ENCODE results near the gene MYO5A.
A peak's percentile ranks its signal among the peaks of the same experiment; 100 is the strongest.

MYO5A gene

GRCh38 chr15:52532427-52532826 is 3.7 kb upstream of the MYO5A start:
- DNase-seq (ENCODE audit: low spot score), result no peak
- TF ChIP-seq CTCF (IDR thresholded peaks at IDR 0.05; ENCODE audit: extremely low read depth, insufficient read depth, missing control alignments), result no peak
- in situ Hi-C loops (cut with MboI; ENCODE audit: low pct_unique_long_range_greater_than_20kb, low sequenced_read_pairs, unreplicated experiment), result no loop called here

GRCh38 chr15:52529940-52530339 is 1.3 kb upstream of the MYO5A start:
- DNase-seq (ENCODE audit: low spot score), result no peak
- in situ Hi-C loops (cut with MboI; ENCODE audit: low pct_unique_long_range_greater_than_20kb, low sequenced_read_pairs, unreplicated experiment), result no loop called here
- no peak for TF ChIP-seq CTCF (IDR thresholded peaks at IDR 0.05; ENCODE audit: extremely low read depth, insufficient read depth, missing control alignments)

- TF ChIP-seq CTCF (IDR thresholded peaks at IDR 0.05; ENCODE audit: extremely low read depth, insufficient read depth, missing control alignments), result no peak
- no peak for DNase-seq (ENCODE audit: low spot score)
- in situ Hi-C loops (cut with MboI; ENCODE audit: low pct_unique_long_range_greater_than_20kb, low sequenced_read_pairs, unreplicated experiment), result no loop called here
These were observed 753 bp upstream of the MYO5A start for GRCh38 chr15:52529341-52529924.

GRCh38 chr15:52527911-52528563 is 643 bp downstream of the MYO5A start:
- no peak for TF ChIP-seq CTCF (IDR thresholded peaks at IDR 0.05; ENCODE audit: extremely low read depth, insufficient read depth, missing control alignments)
- in situ Hi-C loops (cut with MboI; ENCODE audit: low pct_unique_long_range_greater_than_20kb, low sequenced_read_pairs, unreplicated experiment), result no loop called here
- peak; percentile 69 for DNase-seq (ENCODE audit: low spot score)

GRCh38 chr15:52527196-52527910 is 1.3 kb downstream of the MYO5A start:
- no peak for TF ChIP-seq CTCF (IDR thresholded peaks at IDR 0.05; ENCODE audit: extremely low read depth, insufficient read depth, missing control alignments)
- no peak for DNase-seq (ENCODE audit: low spot score)
- in situ Hi-C loops (cut with MboI; ENCODE audit: low pct_unique_long_range_greater_than_20kb, low sequenced_read_pairs, unreplicated experiment), result no loop called here

GRCh38 chr15:52524223-52525136 is 4.2 kb downstream of the MYO5A start:
- no peak for TF ChIP-seq CTCF (IDR thresholded peaks at IDR 0.05; ENCODE audit: extremely low read depth, insufficient read depth, missing control alignments)
- in situ Hi-C loops (cut with MboI; ENCODE audit: low pct_unique_long_range_greater_than_20kb, low sequenced_read_pairs, unreplicated experiment), result no loop called here
- no peak for DNase-seq (ENCODE audit: low spot score)

All from GM13977 (cell line).